ENCODE measurements around the gene SKIC2.
"Not testable (repeated sequence)": the region's sequence is repeated elsewhere in the genome, so short reads cannot be mapped to it uniquely, and the experiment has no call there.

Gene SKIC2

DNA sequence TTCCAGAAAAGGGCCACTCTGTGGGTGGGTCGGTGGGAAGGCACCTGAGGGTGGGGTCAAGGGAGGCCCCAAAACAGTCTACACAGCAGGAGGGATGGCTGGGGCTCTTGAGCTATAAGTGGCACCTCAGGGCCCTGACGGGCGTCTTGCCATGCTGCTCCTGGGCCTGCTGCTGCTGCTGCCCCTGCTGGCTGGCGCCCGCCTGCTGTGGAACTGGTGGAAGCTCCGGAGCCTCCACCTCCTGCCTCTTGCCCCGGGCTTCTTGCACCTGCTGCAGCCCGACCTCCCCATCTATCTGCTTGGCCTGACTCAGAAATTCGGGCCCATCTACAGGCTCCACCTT, 46.5 kb downstream of the SKIC2 start:
- not testable (repeated sequence) for DNase-seq

DNA sequence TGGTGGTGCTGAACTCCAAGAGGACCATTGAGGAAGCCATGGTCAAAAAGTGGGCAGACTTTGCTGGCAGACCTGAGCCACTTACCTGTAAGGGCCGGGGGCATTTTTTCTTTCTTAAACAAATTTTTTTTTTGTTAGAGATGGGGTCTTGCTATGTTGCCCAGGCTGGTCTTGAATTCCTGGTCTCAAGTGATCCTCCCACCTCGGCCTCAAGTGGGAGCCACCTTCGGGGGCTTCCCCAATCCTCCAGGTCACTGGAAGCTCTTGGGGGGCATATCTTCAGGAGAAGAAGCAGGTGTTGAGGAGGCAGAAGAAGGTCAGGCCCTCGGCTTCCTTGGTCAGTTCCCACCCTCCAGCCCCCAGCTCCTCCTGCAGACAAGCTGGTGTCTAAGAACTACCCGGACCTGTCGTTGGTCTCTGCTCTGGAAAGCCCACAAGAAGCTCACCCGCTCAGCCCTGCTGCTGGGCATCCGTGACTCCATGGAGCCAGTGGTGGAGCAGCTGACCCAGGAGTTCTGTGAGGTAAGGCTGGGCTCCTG, 47.1 kb downstream of the SKIC2 start:
- DNase-seq: not testable (repeated sequence)

DNA sequence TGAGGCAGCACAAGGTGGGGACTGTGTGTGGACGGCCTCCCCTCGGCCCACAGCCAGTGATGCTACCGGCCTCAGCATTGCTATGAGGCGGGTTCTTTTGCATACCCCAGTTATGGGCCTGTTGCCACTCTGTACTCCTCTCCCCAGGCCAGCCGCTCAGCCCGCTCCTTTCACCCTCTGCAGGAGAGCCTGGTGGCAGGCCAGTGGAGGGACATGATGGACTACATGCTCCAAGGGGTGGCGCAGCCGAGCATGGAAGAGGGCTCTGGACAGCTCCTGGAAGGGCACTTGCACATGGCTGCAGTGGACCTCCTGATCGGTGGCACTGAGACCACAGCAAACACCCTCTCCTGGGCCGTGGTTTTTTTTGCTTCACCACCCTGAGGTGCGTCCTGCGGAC, 48.1 kb downstream of the SKIC2 start:
- DNase-seq: not testable (repeated sequence)

DNA sequence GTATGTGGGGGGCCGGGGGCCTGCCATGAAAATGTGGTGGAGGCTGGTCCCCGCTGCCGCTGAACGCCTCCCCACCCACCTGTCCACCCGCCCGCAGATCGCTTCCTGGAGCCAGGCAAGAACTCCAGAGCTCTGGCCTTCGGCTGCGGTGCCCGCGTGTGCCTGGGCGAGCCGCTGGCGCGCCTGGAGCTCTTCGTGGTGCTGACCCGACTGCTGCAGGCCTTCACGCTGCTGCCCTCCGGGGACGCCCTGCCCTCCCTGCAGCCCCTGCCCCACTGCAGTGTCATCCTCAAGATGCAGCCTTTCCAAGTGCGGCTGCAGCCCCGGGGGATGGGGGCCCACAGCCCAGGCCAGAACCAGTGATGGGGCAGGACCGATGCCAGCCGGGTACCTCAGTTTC, 49.1 kb downstream of the SKIC2 start:
- not testable (repeated sequence) for DNase-seq

DNA sequence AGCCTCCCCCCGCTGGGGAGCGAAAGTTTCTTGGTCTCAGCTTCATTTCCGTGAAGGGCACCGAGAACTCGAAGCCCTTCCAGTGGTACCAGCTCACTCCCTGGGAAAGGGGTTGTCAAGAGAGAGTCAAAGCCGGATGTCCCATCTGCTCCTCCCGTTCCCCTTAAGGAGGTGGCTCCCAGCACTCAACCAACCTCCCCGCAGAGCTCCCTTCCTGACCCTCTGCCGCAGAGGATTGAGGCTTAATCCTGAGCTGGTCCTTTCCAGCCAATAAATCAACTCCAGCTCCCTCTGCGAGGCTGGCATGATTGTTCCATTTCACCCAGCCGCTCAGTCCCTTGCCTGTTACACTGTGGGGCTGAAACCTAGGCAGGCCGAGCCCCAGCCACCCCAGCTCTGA, 49.6 kb downstream of the SKIC2 start:
- not testable (repeated sequence) for DNase-seq

DNA sequence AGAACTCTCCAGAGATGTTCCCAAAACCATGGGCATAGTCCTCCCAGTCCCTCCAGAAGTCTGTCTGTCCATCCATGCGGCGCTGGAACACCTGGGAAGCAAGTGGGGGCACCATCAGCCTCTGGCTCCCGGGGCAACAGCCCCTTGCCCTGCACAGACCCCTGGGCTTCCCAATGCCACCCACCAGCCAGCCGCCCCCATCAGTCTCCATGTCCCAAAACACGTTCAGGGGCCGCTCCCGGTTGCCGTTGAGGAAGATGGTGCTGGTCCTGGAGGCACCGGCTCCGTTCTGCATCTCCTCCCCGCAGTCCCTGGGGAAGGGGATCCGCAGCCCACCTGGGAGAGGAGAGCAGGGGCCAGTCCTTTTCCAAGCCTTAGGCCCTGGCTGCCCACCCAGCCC, 50.6 kb downstream of the SKIC2 start:
- not testable (repeated sequence) for DNase-seq

DNA sequence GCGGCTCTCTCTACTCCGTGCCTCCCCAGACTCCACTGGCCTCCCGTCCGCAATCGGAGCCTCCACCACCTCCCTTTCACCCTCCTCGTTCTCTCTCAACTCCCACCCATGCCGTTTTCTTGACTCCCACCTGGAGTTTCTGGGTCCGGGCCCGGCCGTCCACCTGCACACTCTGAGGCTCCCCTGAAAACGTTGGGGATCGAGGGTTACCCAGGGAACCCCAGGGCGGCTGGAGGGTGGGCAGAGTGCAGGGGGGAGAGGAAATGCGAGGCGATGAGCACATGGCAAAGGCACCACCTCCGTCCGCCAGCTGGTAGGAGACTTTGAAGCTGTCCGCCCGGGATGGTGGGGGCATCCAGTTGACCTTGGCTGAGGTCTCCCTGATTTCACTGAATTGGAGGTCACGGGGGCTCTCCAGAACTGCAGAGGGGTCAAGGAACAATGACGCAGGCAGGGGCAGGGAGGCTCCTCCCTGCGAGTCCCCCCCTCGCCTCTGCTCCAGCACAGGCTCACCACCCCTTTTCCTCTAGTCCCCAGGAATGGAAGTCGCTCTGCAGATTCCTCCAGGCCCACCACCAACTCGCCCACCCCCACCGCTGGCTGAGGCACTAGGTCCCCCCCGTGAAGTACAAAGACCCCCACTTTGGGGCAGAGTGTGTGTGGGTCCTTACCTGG, 52.0 kb downstream of the SKIC2 start:
- not testable (repeated sequence) for DNase-seq

DNA sequence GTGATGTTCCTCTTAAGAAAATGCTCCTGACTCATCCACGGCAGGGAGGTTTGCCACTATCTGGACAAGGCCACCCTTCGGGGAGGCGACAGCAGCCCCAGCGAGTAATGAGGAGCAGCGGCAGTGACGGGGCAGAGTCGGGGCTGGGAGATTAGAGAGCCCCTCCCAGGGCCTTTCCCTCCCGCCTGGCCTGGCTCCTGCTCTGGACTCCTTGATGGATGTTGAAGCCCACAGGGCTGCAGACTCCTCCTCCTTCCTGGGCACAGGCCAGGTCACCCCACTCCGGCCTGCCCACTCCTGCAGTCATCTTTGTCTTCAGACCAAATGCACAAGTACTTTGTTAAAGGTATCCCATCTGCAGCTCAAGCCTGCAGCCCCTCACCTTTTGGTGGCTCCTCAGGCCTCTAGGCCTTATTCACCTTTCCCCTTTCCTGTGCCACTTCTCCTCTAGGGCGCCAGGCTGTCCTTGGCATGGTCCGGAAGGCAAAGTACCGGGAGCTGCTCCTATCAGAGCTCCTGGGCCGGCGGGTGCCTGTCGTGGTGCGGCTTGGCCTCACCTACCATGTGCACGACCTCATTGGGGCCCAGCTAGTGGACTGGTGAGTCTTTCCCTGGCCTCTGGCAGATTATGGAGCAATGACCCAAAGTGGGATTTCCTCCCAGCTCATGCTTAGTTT, 54.1 kb downstream of the SKIC2 start:
- DNase-seq: not testable (repeated sequence)

DNA sequence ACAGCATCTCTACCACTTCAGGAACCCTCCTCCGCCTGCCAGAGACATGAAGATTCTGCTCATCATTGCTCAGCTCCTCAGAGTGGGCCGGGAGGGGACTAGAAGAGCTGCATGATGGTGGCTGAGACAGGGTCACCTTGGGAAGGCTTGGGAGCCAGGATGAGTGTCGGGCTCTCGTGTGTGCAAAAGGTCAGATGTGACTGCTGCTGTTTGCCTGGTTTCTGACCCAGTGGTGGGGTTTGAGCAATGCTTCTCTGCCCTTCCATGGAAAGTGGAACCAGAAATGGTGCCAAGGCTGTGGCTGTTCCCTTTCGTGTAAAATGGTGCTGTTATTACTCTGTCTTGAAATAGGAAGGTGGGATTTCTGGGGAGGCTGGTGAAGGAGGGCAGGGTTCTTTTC, 54.8 kb downstream of the SKIC2 start:
- DNase-seq: not testable (repeated sequence)

DNA sequence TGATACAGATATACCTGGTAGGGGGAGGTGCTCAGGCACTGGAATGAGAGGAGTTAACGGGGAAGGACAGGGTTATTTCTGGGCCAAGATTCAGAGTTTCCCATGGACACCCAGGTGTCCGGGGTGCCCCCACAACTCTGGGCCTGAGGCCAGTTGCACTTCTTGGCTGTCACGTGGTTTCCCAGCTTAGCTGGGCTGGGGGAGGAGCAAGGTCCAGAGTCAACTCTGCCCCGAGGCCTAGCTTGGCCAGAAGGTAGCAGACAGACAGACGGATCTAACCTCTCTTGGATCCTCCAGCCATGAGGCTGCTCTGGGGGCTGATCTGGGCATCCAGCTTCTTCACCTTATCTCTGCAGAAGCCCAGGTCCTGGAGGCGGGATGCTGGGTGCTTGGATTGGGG, 55.6 kb downstream of the SKIC2 start, which contains the start of gene C4B:
Gene C4B (plus strand): TSS at position 249 of the 400 bp plus-strand sequence. CDS start 51 bp downstream, at position 300.
- DNase-seq: not testable (repeated sequence)

Measured in fibroblast of skin of right quadriceps (primary cell).